Brain microvascular endothelial cell (primary cell): ENCODE data around the gene KCNMB1.

Experiments
- DNase-seq: peaks from one replicate; pipeline ENCODE4 v3.0.0-alpha.2; 2020
- H3K27ac ChIP-seq: fragments of 250-450 bp; sonication (Bioruptor Pico); 2 replicates; pipeline ENCODE4 v1.5.1; 2020; ENCODE audit warnings: mild to moderate bottlenecking, moderate library complexity
- H3K27me3 ChIP-seq: fragments of 250-450 bp; sonication (Bioruptor Pico); replicated peaks from 2 replicates; pipeline ENCODE4 v1.5.1; 2020; ENCODE audit warnings: mild to moderate bottlenecking
- H3K36me3 ChIP-seq: fragments of 250-450 bp; sonication (Bioruptor Pico); replicated peaks from 2 replicates; pipeline ENCODE4 v1.5.1; 2020; ENCODE audit warnings: mild to moderate bottlenecking
- H3K4me3 ChIP-seq: 2 replicates; pipeline ENCODE4 v1.5.1; 2011; ENCODE audit warnings: low read depth, mild to moderate bottlenecking, control low read depth, low read length, moderate library complexity
- in situ Hi-C: cut with HindIII; loops from 2 replicates; pipeline ENCODE4 v1.10.0; 2017; ENCODE audit warnings: low sequenced_read_pairs, low pct_ligation_motif_present
- TF ChIP-seq, protein P1 (sequence below): IDR thresholded peaks from 2 replicates; pipeline ENCODE4 v1.5.1; 2011; ENCODE audit warnings: low read depth, mild to moderate bottlenecking, moderate library complexity, low read length, control low read depth, inconsistent platforms; ENCODE audit errors: missing control alignments

The KCNMB1 gene

DNA sequence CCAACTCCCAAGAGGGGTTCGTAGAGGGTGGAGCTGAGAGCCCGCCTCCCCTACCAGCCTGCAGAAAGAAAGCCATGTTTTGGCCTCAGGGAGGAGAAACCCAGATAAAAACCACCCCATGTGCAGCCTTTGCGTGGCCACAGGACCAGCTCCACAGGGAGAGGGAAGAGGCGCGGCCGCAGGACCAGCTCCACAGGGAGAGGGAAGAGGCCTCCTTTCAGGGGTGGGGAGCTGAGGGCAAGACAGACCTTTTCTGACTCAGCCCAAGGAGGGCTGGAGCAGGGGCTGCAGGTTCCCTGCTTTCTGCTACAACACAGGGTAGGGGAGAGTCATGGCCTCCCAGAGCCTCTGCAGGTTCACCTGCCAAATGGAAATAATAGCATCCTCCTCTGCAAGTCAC is 37.6 kb upstream of the KCNMB1 start:
- Histone ChIP-seq H3K4me3 (no peak overlapping the region), H3K36me3 (no peaks in the 10 kb centered on the region), H3K27ac (no peak overlapping the region), H3K27me3 (peaks cover 7% of the 10 kb centered on the region)
- TF ChIP-seq, protein P1, sequence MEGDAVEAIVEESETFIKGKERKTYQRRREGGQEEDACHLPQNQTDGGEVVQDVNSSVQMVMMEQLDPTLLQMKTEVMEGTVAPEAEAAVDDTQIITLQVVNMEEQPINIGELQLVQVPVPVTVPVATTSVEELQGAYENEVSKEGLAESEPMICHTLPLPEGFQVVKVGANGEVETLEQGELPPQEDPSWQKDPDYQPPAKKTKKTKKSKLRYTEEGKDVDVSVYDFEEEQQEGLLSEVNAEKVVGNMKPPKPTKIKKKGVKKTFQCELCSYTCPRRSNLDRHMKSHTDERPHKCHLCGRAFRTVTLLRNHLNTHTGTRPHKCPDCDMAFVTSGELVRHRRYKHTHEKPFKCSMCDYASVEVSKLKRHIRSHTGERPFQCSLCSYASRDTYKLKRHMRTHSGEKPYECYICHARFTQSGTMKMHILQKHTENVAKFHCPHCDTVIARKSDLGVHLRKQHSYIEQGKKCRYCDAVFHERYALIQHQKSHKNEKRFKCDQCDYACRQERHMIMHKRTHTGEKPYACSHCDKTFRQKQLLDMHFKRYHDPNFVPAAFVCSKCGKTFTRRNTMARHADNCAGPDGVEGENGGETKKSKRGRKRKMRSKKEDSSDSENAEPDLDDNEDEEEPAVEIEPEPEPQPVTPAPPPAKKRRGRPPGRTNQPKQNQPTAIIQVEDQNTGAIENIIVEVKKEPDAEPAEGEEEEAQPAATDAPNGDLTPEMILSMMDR: no peak
- no peak for DNase-seq
- in situ Hi-C loops: no loop called here

DNA sequence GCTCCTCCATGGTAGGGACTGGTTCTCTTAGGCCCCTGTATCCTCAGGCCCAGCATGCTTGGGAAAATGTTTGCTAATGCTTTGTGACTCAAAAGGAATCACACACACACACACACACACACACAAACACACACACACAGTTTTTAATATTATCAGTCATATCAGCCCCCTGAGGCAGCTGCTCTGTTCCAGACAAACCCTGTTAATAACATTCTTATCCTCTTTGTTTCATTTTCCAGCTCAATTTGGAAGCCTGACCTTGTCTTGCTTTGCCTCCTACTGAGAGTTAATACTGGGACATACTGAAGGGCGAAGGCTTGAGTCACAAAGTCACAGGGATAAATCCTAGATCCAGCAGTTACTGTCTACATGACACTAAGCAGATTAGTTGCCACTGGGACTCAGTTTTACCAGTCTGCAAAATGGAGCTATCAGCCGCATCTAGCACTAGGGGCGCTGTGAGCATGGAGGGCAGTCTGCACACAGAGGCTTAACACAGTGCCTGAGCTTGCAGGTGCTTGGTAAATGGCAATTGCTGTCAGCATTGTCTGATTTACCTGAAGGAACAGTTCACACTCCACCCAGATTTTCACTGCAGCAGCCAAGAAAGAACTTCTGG is 37.1 kb upstream of the KCNMB1 start:
- TF ChIP-seq, protein P1: peak; percentile 4
- H3K27ac ChIP-seq: no peak overlapping the region
- DNase-seq: no peak
- in situ Hi-C loops: no loop called here
- no peak overlapping the region for H3K4me3 ChIP-seq
- H3K27me3 ChIP-seq: peaks cover 7% of the 10 kb centered on the region
- no peaks in the 10 kb centered on the region for H3K36me3 ChIP-seq

DNA sequence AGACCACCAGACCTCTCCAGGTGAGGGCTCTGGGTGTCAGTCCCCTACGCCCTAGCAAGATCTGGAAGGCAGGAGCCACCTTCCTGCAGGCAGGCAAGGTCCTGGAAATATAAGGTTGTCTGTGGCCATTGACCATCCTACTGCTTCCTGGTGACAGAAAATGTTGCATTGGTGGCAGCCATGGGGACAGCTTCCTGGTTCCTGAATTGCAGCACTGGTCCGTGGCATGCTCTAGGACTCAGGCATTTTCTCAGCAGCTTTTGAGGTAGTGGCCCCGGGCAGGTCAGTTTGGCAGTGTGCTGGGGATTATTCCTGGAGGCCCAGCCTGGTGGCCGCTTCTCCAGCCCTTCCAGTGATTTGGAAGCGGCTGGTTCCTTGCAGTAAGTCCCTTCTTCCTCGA is 36.6 kb upstream of the KCNMB1 start:
- TF ChIP-seq, protein P1: no peak
- Histone ChIP-seq H3K4me3 (no peak overlapping the region), H3K27ac (no peak overlapping the region), H3K36me3 (no peaks in the 10 kb centered on the region), H3K27me3 (peaks cover 7% of the 10 kb centered on the region)
- in situ Hi-C loops: no loop called here
- no peak for DNase-seq

DNA sequence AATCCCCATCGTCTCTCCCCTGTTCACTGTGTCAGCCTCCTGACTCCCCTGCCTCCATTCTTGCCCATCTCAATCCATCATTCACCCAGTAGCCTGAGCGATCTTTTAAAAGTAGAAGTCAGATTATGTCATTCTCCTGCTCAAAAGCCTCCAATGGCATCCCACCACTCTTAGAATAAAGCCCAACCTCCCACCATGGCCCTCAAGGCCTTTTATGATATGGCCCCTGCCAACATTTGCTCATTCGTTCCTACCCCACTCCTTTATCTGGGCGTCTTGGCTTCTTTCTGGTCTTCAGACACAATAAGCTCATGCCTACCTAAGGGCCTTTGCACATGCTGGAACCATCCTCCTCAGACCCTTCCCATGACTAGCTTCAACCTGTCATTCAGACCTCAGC is 35.5 kb upstream of the KCNMB1 start:
- DNase-seq: no peak
- TF ChIP-seq, protein P1: no peak
- Histone ChIP-seq H3K27ac (no peak overlapping the region), H3K36me3 (no peaks in the 10 kb centered on the region), H3K4me3 (no peak overlapping the region), H3K27me3 (peaks cover 7% of the 10 kb centered on the region)
- in situ Hi-C loops: no loop called here

DNA sequence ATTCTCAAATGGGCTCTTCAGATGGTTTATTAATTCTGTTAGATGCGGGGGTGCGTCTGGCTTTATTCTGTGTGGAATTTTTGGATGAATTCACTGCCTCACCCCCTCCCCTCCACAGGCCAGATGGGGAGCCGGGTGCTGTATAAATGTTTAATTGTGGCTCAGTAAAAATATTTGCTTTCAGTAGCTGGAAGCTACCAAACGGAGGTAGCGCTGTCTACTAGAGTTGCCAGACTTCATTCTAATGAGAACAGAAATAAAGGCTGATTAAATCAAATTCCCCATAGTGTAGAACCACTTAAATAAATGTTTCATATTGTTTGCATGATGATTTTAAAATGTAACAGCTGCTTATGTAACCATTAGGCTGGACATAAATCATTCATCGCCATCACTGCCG is 34.5 kb upstream of the KCNMB1 start:
- DNase-seq: no peak
- Histone ChIP-seq H3K27me3 (peaks cover 7% of the 10 kb centered on the region), H3K36me3 (no peaks in the 10 kb centered on the region), H3K4me3 (no peak overlapping the region), H3K27ac (no peak overlapping the region)
- TF ChIP-seq, protein P1: no peak
- in situ Hi-C loops: no loop called here

DNA sequence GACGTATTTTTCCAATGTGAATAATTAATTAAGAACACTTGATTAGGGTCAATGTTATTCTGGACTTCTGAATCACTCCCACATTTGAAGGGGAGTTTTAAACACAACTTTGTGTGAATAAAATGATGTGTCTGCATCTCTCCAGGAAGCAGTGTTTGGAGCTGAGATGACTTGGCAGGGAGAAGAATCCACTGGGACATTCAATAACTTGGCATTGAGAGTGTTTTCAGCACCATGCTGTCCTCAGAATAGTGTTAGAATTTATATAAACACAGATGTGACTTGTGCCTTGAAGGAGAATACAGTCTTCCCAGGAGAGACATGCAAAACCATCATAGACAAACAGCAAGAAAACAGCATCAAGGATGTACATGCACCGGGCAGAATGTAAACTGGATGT is 32.7 kb upstream of the KCNMB1 start:
- in situ Hi-C loops: no loop called here
- Histone ChIP-seq H3K27ac (no peak overlapping the region), H3K27me3 (peaks cover 4% of the 10 kb centered on the region), H3K36me3 (no peaks in the 10 kb centered on the region), H3K4me3 (no peak overlapping the region)
- no peak for DNase-seq
- TF ChIP-seq, protein P1: no peak
